Measurements from ENCODE around the gene SKIC3. TPM values are rescaled to one million over a fixed set of nuclear protein-coding genes. Genes with fewer than 3 reads are reported as not detected.

Gene SKIC3
- total RNA-seq = 96.6 to 102 TPM (median 101 TPM) in 3 replicates

- Mint-ChIP-seq H3K9me3 (no peaks in the 10 kb centered on the region), H3K4me3 (peak within 1 kb of the TSS; percentile 81), H3K4me1 (peaks cover 26% of the 10 kb centered on the region), H3K27me3 (ENCODE audit: low read depth) (no peaks in the 10 kb centered on the region), H3K36me3 (peaks cover 8% of the 10 kb centered on the region), H3K27ac (peak within 1 kb of the TSS; percentile 94)
- peak; percentile 82 to 93 for DNase-seq (ENCODE audit: low spot score in 2 of 2, unreplicated experiment in 2 of 2)
- TF ChIP-seq CTCF (IDR thresholded peaks at IDR 0.05; ENCODE audit: unreplicated experiment) = no peak
Observed at GRCh38 chr5:95554647-95555548, at the start of gene SKIC3, which contains the start of gene ARSK. TSS of gene SKIC3 (minus strand) at chr5:95554977. CDS start at chr5:95547150, 7,827 bp downstream. TSS of gene ARSK (plus strand) at chr5:95555101. CDS start at chr5:95555279, 178 bp downstream.

GRCh38 chr5:95600557-95600956 lies 45.8 kb upstream of the SKIC3 start:
- peaks cover 3% of the 10 kb centered on the region for H3K36me3 Mint-ChIP-seq
- no peaks in the 10 kb centered on the region for H3K9me3 Mint-ChIP-seq
- DNase-seq (ENCODE audit: low spot score in 2 of 2, unreplicated experiment in 2 of 2) = no peak
- TF ChIP-seq CTCF (IDR thresholded peaks at IDR 0.05; ENCODE audit: unreplicated experiment) = no peak
- no peak overlapping the region for H3K27ac Mint-ChIP-seq
- H3K27me3 Mint-ChIP-seq (ENCODE audit: low read depth) = no peaks in the 10 kb centered on the region
- H3K4me3 Mint-ChIP-seq = no peak overlapping the region
- H3K4me1 Mint-ChIP-seq = peaks cover 6% of the 10 kb centered on the region

GRCh38 chr5:95599252-95599651 lies 44.5 kb upstream of the SKIC3 start:
- H3K9me3 Mint-ChIP-seq = no peaks in the 10 kb centered on the region
- no peak for TF ChIP-seq CTCF (IDR thresholded peaks at IDR 0.05; ENCODE audit: unreplicated experiment)
- peaks cover 2% of the 10 kb centered on the region for H3K36me3 Mint-ChIP-seq
- no peak overlapping the region for H3K27ac Mint-ChIP-seq
- no peak overlapping the region for H3K4me3 Mint-ChIP-seq
- no peak for DNase-seq (ENCODE audit: low spot score in 2 of 2, unreplicated experiment in 2 of 2)
- no peaks in the 10 kb centered on the region for H3K27me3 Mint-ChIP-seq (ENCODE audit: low read depth)
- H3K4me1 Mint-ChIP-seq = peaks cover 6% of the 10 kb centered on the region

- H3K4me1 Mint-ChIP-seq = no peaks in the 10 kb centered on the region
- no peak overlapping the region for H3K27ac Mint-ChIP-seq
- TF ChIP-seq CTCF (IDR thresholded peaks at IDR 0.05; ENCODE audit: unreplicated experiment) = no peak
- H3K4me3 Mint-ChIP-seq = no peak overlapping the region
- H3K36me3 Mint-ChIP-seq = peaks cover 6% of the 10 kb centered on the region
- no peak for DNase-seq (ENCODE audit: low spot score in 2 of 2, unreplicated experiment in 2 of 2)
- H3K9me3 Mint-ChIP-seq = no peaks in the 10 kb centered on the region
- no peaks in the 10 kb centered on the region for H3K27me3 Mint-ChIP-seq (ENCODE audit: low read depth)
Observed at GRCh38 chr5:95595289-95595931, 40.6 kb upstream of the SKIC3 start.

- Mint-ChIP-seq H3K4me1 (no peaks in the 10 kb centered on the region), H3K27ac (no peak overlapping the region), H3K9me3 (no peaks in the 10 kb centered on the region), H3K36me3 (peaks cover 9% of the 10 kb centered on the region), H3K4me3 (no peak overlapping the region), H3K27me3 (ENCODE audit: low read depth) (no peaks in the 10 kb centered on the region)
- DNase-seq (ENCODE audit: low spot score in 2 of 2, unreplicated experiment in 2 of 2) = no peak
- no peak for TF ChIP-seq CTCF (IDR thresholded peaks at IDR 0.05; ENCODE audit: unreplicated experiment)
Observed at GRCh38 chr5:95591490-95591901, 36.7 kb upstream of the SKIC3 start.
